K562 (cell line): ENCODE results near the gene EGF. TPM values are rescaled to one million over a fixed set of nuclear protein-coding genes. Genes with fewer than 3 reads are reported as not detected.
A peak's percentile ranks its signal among the peaks of the same experiment; 100 is the strongest.

Experiments used
- C11orf30 ChIP-seq: fragments of 450-650 bp; IDR thresholded peaks from 2 replicates; pipeline ENCODE4 v1.6.1; 2016; ENCODE audit warnings: low read depth, mild to moderate bottlenecking
- CTCF ChIP-seq, 3 experiments: IDR thresholded peaks in 2 of 3; conservative IDR thresholded peaks in 1 of 3; 2 replicates each; pipeline ENCODE4 v1.5.1; 2011 to 2012; ENCODE audit warnings: low read length in 3 of 3, mild to moderate bottlenecking in 3 of 3, control low read depth in 2 of 3, improper control_type of control experiment in 1 of 3, inconsistent platforms in 1 of 3, low read depth in 1 of 3, mixed read lengths in 1 of 3, moderate library complexity in 1 of 3; ENCODE audit not compliant: insufficient read depth in 2 of 3
- KLF13 ChIP-seq: fragments of 450-650 bp; IDR thresholded peaks from 2 replicates; pipeline ENCODE4 v1.6.1; 2016; ENCODE audit warnings: missing genetic modification characterization, low read depth, mild to moderate bottlenecking, missing compliant biosample characterization, moderate library complexity, borderline replicate concordance
- RAD21 ChIP-seq, 2 experiments: fragments of 250-450 bp in 1 of 2; fragments of 450-650 bp in 1 of 2; sonication (Bioruptor Pico) in 1 of 2; formaldehyde crosslinking in 1 of 2; IDR thresholded peaks in 1 of 2; conservative IDR thresholded peaks in 1 of 2; 2 replicates each; pipeline versions ENCODE4 v1.4.0 to v1.8.0; 2020 to 2022; ENCODE audit warnings: mild to moderate bottlenecking in 2 of 2, moderate library complexity in 1 of 2
- TFAP4 ChIP-seq: sonication (generic); formaldehyde crosslinking; IDR thresholded peaks from 2 replicates; pipeline ENCODE4 v1.8.0; 2022; ENCODE audit warnings: missing genetic modification reagents, mild to moderate bottlenecking, moderate library complexity, borderline replicate concordance
- ZEB2 ChIP-seq: fragments of 450-650 bp; IDR thresholded peaks from 2 replicates; pipeline ENCODE4 v1.6.1; 2016
- ZNF384 ChIP-seq: IDR thresholded peaks from 2 replicates; pipeline ENCODE4 v1.6.1; 2012; ENCODE audit warnings: low read depth, low read length, improper control_type of control experiment
- ZNF717 ChIP-seq: fragments of 250-450 bp; sonication (Bioruptor Pico); IDR thresholded peaks from 2 replicates; pipeline ENCODE4 v1.5.0; 2021
- polyA plus RNA-seq, 8 experiments: library from polyadenylated mRNA; depleted of rRNA in 4 of 8; stranded (reverse) in 5 of 8; unstranded in 3 of 8; fragments of >200 nt; fragmentation: Nextera tagmentation in 2 of 8; fragmentation: Illumina TruSeq in 1 of 8; extraction: Ambion mirVana in 2 of 8; extraction: Trizol in 1 of 8; gene quantifications; 2 replicates each; pipeline versions ENCODE4 v1.2.1 to v1.2.3, GENCODE V29; 2011 to 2014; ENCODE audit warnings: inconsistent platforms in 1 of 8, missing spikeins in 1 of 8
- total RNA-seq, 7 experiments: library from RNA; depleted of rRNA in 6 of 7; stranded (reverse); fragments of >200 nt in 6 of 7; fragmentation: Illumina TruSeq in 2 of 7; extraction: Trizol in 2 of 7; gene quantifications; 2 replicates each; pipeline versions ENCODE4 v1.2.1 to v1.2.3, GENCODE V29; 2011 to 2021; ENCODE audit warnings: low replicate concordance in 1 of 7
- TF ChIP-seq, protein P1 (sequence below): fragments of 200-600 bp; sonication (generic); IDR thresholded peaks from one replicate; pipeline ENCODE4 v1.6.1; 2012; ENCODE audit warnings: mild to moderate bottlenecking, low read depth, low read length, inconsistent platforms
- TF ChIP-seq, protein P2 (sequence below): fragments of 450-650 bp; IDR thresholded peaks from 2 replicates; pipeline ENCODE4 v1.6.1; 2014; ENCODE audit warnings: low read depth, mild to moderate bottlenecking, moderate library complexity, borderline replicate concordance

Gene EGF
- total and polyA plus RNA-seq, 9 of the 15 experiments (the other 6 are each of a cell fraction or from before 2014, with no cell fraction given): 0.32 to 3.1 (median 1.3) TPM

GRCh38 chr4:109977854-109978501, 65.3 kb downstream of the EGF start (continued):
- TF ChIP-seq KLF13 (tag) (no peak), ZNF717 (CRISPR knock-in tag) (no peak), ZNF384 (no peak), TFAP4 (CRISPR knock-in tag) (no peak), ZEB2 (no peak), C11orf30 (no peak), CTCF (IDR thresholded peaks at IDR 0.05 in 2 of 3, conservative IDR thresholded peaks at IDR 0.05 in 1 of 3; ENCODE audit: insufficient read depth in 2 of 3, low read depth in 1 of 3, low read length in 3 of 3) (peak; percentile 18 to 70 (median 28); a peak in 2 of 6 replicates), RAD21 (CRISPR knock-in tag; conservative IDR thresholded peaks at IDR 0.05 in 1 of 2, IDR thresholded peaks at IDR 0.05 in 1 of 2) (peak; percentile 72 to 73)
- TF ChIP-seq, protein P1, sequence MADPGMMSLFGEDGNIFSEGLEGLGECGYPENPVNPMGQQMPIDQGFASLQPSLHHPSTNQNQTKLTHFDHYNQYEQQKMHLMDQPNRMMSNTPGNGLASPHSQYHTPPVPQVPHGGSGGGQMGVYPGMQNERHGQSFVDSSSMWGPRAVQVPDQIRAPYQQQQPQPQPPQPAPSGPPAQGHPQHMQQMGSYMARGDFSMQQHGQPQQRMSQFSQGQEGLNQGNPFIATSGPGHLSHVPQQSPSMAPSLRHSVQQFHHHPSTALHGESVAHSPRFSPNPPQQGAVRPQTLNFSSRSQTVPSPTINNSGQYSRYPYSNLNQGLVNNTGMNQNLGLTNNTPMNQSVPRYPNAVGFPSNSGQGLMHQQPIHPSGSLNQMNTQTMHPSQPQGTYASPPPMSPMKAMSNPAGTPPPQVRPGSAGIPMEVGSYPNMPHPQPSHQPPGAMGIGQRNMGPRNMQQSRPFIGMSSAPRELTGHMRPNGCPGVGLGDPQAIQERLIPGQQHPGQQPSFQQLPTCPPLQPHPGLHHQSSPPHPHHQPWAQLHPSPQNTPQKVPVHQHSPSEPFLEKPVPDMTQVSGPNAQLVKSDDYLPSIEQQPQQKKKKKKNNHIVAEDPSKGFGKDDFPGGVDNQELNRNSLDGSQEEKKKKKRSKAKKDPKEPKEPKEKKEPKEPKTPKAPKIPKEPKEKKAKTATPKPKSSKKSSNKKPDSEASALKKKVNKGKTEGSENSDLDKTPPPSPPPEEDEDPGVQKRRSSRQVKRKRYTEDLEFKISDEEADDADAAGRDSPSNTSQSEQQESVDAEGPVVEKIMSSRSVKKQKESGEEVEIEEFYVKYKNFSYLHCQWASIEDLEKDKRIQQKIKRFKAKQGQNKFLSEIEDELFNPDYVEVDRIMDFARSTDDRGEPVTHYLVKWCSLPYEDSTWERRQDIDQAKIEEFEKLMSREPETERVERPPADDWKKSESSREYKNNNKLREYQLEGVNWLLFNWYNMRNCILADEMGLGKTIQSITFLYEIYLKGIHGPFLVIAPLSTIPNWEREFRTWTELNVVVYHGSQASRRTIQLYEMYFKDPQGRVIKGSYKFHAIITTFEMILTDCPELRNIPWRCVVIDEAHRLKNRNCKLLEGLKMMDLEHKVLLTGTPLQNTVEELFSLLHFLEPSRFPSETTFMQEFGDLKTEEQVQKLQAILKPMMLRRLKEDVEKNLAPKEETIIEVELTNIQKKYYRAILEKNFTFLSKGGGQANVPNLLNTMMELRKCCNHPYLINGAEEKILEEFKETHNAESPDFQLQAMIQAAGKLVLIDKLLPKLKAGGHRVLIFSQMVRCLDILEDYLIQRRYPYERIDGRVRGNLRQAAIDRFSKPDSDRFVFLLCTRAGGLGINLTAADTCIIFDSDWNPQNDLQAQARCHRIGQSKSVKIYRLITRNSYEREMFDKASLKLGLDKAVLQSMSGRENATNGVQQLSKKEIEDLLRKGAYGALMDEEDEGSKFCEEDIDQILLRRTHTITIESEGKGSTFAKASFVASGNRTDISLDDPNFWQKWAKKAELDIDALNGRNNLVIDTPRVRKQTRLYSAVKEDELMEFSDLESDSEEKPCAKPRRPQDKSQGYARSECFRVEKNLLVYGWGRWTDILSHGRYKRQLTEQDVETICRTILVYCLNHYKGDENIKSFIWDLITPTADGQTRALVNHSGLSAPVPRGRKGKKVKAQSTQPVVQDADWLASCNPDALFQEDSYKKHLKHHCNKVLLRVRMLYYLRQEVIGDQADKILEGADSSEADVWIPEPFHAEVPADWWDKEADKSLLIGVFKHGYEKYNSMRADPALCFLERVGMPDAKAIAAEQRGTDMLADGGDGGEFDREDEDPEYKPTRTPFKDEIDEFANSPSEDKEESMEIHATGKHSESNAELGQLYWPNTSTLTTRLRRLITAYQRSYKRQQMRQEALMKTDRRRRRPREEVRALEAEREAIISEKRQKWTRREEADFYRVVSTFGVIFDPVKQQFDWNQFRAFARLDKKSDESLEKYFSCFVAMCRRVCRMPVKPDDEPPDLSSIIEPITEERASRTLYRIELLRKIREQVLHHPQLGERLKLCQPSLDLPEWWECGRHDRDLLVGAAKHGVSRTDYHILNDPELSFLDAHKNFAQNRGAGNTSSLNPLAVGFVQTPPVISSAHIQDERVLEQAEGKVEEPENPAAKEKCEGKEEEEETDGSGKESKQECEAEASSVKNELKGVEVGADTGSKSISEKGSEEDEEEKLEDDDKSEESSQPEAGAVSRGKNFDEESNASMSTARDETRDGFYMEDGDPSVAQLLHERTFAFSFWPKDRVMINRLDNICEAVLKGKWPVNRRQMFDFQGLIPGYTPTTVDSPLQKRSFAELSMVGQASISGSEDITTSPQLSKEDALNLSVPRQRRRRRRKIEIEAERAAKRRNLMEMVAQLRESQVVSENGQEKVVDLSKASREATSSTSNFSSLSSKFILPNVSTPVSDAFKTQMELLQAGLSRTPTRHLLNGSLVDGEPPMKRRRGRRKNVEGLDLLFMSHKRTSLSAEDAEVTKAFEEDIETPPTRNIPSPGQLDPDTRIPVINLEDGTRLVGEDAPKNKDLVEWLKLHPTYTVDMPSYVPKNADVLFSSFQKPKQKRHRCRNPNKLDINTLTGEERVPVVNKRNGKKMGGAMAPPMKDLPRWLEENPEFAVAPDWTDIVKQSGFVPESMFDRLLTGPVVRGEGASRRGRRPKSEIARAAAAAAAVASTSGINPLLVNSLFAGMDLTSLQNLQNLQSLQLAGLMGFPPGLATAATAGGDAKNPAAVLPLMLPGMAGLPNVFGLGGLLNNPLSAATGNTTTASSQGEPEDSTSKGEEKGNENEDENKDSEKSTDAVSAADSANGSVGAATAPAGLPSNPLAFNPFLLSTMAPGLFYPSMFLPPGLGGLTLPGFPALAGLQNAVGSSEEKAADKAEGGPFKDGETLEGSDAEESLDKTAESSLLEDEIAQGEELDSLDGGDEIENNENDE: no peak
- TF ChIP-seq, protein P2, sequence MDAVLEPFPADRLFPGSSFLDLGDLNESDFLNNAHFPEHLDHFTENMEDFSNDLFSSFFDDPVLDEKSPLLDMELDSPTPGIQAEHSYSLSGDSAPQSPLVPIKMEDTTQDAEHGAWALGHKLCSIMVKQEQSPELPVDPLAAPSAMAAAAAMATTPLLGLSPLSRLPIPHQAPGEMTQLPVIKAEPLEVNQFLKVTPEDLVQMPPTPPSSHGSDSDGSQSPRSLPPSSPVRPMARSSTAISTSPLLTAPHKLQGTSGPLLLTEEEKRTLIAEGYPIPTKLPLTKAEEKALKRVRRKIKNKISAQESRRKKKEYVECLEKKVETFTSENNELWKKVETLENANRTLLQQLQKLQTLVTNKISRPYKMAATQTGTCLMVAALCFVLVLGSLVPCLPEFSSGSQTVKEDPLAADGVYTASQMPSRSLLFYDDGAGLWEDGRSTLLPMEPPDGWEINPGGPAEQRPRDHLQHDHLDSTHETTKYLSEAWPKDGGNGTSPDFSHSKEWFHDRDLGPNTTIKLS: no peak
